ENCODE measurements around the gene ARL2.

The ARL2 gene

DNA sequence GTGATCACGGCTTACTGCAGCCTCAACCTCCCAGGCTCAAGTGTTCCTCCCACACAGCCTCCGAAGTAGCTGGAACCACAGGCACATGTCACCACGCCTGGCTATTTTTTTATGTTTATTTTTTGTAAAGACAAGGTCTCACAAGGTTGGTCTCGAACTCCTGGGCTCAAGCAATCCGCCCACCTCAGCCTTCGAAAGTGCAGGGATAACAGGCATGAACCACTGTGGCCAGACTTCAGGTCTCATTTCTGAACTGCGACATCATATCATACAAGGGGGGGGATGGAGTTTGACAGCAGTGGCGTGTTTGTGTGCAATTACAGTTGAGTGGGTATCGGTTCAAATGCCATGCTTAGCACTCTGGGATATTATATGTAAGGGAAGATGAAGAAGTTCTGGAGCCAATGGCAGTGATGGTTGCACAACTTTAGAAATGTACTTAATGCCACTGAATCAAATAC, 37.5 kb downstream of the ARL2 start:
- no peak for DNase-seq

DNA sequence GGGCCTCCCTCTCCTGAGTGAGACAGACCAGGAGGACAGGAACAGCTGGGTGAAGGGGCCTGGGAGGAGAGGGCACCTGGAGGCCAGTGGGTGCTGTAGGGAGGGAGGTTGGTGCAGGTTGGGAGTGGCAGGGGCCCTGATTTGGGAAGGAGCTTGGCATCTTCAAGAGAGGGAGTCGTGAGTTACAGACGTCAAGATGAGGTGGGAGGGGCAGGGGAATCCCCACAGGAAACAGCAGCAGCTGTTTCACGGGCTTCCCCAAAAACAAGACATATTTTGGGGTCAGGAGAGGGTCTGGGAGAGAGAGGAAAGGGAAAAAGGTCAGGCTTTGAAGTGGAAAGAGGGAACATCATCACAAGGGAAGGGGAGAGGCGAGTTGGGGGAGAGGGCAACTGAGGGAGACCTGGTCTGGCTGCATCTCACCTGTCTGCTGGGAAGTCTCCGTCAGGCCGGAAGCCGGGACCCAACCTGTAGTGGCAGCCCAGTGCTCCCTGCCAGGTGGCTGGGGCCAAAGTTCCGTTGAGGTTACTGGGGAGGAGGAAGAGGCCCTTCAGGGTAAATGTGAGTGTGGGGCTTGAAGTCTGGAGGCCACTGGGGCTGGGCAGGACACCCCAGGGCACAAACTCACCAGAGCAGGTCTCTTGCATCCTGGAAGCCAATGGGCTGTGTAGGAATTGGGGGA, 40.0 kb downstream of the ARL2 start:
- no peak for DNase-seq

DNA sequence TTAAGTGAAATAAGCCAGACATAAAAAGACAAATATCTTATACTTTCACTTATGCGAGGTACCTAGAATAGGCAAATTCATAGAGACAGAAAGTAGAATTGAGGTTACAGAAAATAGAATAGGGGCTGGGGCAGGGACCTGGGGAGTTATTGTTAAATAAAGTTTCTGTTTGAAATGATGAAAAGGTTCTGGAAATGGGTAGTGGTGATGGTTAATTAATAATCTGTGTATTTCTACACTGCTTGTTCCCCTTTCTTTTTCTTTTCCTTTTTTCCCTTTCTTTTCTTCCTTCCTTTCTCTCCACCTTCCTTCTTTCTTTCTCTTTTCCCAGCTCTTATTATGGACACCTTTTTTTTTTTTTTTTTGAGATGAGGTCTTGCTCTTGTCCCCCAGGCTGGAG, 41.6 kb downstream of the ARL2 start:
- DNase-seq: no peak

DNA sequence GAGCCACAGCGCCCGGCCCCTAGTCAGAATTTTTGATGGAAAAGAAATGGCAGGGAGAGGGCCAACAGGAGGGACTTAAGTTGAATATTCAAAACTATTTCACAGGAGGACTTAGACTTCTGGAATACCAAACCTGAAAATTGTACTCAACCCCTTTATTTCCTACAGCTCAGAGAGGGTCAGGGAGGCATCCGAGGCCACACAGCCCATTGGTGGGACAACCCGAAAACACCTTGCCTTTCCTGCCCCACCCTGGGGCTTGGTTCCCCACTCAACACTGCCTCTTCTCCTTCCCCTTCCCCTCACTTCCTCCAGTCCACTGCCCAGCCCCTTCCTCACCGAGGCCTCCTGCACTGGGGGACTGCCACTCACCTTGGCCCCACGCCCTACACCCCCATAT, 43.0 kb downstream of the ARL2 start:
- DNase-seq: no peak

DNA sequence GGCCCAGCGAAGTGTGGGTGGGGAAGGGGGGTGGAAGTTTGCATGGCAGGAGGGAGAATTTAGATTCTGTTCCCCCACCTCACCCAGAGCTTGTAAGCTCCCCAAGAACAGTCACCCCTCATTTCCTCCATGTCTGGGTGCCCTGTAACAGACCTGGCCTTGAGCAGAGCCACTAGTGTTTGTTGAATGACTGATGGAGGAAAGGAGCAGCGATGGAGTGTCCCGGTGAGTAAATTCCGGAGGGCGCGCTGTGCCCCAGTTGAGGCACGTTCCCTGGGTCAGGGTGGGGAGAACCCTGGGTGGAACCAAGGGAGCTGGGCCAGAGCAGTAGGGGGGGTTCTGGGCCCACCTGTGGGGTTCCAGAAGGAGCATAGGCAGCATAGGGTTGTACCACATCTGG, 43.6 kb downstream of the ARL2 start:
- no peak for DNase-seq

DNA sequence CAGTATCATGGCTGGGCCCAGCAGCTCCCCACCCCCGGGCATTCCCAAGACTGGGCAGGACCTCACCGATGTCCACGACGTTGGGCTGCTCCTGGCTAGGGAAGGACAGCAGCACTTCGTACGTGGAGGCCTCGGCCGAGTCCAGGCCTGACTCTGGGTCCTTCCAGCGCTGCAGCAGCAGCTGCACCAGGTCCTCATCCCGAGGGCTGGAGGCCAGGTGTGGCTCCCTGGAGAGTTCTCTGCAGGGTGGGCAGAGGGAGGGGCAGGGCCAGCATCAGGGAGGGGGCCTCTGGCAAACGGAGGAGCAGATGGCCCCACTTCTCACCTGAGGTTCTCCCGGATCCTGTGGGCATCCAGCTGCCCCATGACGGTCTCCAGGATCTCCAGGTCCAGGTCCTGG, 44.1 kb downstream of the ARL2 start:
- no peak for DNase-seq

DNA sequence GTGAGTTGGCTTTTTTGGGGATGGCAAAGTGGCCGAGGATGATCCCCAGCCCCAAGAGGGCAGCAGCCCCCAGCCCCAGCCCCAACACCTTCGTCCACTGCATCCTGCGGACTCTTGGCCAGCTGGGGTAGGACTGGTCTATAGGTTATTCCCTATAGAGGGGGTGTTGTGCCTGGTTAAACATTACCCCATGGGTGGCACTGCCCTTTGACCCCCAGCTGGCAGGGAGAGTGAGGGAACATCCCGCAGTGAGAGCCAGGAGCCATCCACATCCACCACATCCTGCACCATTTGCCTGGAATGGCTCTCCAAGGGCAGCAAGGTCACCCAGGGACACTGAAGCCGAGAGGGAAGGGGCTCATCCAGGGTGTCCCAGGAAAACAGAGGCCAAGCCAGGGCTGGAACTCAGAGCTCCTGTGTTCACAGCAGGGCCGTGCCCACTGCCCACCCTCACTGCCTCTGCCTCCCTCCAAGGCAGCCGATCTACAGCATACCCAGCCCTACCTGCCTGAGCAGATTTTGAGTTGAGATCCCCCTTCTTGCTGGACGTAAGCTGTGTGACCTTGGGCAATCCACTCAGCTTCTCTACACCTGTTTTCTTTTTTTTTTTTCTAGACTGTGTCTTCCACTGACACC, 44.6 kb downstream of the ARL2 start, which contains the start of gene NAALADL1:
Gene NAALADL1, minus strand, starts transcription at position 135 of the 636 bp plus-strand sequence. Its CDS starts 32 bp downstream, at position 103.
- no peak for DNase-seq

DNA sequence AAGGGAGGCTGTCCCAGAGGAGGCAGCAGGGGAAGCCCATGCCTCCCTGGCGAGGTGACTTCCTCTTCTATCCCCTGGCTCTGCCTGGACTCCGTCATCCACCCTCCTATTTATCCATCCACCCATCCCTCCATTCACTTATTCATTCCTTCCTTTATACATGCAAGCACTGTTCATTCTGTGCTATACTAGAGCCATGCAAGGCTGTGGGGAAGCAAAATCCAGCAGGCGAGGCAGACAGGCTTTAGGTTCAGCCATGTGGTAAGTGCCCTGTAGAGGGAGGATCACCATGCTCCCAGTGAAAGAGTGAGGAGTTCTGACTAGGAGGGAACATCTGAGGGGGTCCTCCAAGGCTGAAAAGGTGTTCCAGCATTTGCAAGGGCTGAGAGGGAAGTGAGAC, 45.6 kb downstream of the ARL2 start:
- no peak for DNase-seq

DNA sequence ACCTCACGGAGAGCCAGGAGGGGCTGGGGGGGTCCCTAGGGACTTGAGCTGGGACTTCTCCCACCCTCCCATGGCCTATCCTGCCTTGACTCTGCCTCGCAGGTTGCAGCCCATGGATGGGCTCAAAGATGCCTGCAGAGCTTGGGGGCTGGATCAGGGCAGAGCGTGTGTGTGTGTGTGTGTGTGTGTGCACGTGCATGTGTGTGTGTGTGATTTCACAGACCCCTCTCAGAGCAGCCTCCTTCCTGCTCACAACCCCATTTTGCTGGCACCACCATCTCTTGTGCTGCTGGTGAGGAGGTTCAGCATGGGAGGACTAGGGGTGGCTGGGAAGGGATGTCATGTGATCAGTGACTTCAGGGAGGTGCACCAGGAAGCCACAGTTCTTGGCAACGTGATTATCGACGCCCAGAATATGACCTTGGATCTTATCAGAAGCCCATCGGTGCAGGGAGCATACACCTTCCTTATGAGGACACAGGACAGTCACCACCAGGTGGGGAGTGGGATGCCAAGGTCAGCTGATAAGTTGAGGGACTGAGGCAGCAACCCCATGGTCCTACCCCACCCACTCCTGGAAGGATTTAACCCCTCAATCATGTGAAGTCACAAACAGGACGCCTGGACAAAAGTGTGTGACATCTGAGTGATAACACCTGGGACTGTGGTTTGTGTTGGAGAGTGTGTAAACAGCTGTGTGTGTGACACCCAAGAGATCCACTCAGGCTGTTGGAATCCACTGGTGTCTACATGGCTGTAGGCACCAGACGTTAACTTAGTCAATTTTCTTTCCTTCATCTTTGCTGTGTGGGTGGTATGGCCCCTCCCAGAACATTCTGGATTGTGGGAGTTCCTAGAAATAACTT, 46.2 kb downstream of the ARL2 start:
- no peak for DNase-seq

DNA sequence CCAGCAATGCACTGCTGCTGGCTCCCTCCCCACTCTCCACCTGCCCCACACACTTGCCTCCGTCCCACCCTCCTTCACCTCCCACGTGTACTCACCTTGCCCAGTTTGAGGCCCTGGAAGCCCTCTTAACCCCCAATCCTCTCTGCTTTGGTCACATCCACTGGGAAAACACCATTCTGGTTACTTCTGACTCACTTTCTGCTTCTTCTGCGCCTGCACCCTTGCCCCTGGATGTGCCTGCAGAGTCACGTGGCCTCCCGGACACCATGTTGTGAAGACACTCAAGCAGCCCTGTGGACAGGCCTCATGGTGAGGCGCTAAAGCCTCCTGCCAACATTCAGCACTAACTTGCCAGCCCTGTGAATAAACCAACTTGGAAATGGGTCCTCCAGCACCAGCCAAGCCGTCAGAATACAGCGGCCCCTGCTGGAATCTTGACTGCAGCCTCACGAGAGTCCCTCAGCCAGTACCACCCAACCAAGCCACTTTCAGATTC, 47.0 kb downstream of the ARL2 start:
- peak; percentile 99 for DNase-seq

DNA sequence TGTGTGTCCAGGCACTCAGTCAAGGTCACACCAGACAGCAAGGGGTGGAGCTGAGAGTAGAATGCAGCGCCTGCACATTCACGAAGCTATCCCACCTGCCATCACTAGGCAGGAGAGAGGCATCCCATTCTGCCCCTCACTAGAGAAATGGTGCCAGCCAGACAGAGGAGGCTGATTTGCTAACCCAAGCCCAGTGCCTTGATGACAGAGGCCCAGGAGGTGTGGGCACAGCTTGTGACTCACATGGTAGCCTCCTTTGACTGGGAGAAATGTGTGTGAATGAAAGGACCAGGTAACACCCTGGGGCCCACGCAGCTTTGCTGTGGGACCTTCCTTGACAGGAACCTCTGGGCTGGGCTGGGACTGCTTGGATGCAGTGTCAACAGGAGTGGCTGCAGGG, 49.6 kb downstream of the ARL2 start:
- no peak for DNase-seq

DNA sequence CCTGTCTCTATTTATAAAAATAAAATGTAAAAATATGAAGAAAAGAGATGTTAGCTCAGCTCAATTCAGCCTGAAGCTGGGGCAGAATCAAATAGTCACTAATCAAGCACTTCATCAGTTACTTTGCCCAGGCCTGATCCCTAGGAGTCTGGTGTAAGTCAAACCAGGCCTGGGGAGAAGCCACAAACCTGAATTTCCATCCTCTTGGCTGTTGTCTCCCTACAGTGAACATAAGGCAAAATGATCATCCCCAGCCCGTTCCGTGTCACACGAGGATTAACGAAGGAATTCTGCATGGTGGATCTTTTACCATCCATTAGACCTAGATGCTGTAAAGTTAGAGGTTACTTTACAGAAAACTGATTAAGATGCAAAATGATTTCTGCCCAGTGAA, 50.9 kb downstream of the ARL2 start:
- no peak for DNase-seq

DNA sequence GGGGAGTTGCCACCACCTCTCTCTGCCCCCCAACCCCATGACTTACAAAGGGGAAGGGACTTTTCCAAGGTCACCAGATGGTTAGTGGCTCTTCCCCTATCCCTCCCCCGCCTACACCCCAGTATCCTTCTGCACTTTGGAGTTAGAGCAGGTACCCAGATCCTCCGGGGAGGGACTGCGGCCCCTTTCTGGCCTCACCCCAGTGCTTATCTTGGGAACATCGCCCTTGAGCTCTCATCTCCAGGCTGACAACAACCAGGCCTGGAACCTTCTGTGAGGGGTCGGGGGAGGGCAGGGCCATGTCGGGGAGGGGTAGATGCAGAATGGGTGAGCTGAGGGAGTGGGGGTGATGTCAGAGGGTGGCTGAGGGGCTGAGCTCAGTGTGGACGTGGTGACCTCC, 51.9 kb downstream of the ARL2 start:
- DNase-seq: no peak

DNA sequence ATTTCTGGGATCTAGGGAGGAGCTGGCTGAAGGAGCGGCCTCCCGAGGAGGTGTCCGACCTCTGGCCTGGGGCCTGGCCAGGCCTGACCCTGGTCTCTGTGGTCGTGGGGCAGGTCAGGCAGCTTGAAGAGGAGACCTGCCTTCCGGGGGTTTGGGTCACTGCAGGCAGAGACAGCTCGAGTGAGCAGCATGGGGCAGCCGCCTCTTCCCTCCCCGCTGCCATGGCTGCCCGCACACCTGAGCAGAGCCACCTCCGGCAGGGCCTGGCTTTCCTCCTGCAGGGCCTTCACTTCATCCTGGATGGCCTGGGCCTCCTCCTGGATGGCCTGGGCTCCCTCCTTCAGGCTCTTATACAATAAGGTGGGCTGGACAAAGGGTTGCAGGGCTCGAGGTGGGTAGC, 52.4 kb downstream of the ARL2 start:
- no peak for DNase-seq

DNA sequence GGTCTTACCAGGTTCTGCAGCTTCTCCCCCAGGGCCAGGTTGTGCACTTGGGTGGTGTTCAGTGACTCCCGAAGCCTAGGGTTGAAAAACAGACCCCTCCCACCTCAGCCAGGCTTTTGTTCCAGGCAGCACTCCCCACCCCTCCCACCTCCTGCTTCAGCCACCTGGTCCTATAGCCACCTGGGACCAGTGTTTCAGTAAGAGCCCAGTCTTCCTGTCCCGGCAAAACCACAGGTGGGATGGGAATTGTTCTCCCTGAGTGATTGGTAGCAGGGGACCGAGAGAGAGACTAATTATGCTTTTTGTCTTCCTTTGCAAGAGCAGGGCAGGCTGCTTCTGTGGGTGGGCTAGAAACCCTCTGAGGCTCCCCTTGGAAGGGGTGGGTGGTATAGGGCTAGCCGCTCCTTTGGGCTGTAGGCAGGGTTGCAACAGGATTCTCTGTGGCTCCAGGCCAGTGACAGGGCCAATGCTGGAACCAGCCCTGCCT, 52.9 kb downstream of the ARL2 start:
- DNase-seq: no peak

DNA sequence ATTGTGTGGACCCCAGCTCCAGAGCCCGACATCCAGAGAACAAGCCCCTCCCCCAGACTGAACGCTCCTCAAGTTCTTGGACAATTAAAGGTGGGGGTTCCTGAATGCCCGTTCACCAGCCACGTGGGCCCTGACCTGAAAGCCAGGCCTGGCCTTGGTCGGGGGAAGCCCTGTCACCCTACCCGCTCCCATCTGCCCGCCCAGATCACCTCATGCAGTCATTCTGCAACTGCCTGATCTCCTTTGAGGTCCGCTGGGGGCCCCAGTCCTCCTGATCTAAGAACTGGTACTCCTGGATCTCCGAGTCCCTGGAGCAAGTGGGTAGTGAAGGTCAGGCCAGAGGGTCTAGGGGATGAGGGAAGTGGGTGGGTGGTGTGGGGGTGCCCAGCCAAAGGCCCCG, 53.5 kb downstream of the ARL2 start:
- DNase-seq: no peak

DNA sequence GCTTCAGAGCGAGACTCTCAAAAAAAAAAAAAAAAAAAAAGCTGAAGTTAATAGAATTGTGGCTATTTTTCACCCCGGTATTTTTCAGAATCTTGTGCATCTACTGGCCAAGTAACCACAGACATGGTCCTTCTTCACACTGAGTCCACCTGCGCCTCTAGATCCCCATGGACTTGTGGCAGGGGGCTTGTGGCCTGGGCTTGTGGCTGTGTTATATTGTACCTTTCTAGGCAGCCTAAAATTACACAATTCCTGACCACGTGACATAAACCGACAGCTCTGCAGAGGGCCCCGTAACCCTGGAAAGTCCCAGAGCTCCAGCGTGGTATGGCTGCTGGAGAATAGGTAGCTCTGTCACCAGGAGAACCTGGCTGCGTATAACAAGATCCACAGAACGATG, 55.3 kb downstream of the ARL2 start:
- DNase-seq: no peak

Data from GOT3 (cell line).